ENCODE measurements around the gene PHKG1. TPM values are rescaled to one million over a fixed set of nuclear protein-coding genes. Genes with fewer than 3 reads are reported as not detected.
"Not testable (repeated sequence)": the region's sequence is repeated elsewhere in the genome, so short reads cannot be mapped to it uniquely, and the experiment has no call there.

Gene PHKG1
- total RNA-seq, 1 donor from 2014 or later = 0.13 TPM

DNA sequence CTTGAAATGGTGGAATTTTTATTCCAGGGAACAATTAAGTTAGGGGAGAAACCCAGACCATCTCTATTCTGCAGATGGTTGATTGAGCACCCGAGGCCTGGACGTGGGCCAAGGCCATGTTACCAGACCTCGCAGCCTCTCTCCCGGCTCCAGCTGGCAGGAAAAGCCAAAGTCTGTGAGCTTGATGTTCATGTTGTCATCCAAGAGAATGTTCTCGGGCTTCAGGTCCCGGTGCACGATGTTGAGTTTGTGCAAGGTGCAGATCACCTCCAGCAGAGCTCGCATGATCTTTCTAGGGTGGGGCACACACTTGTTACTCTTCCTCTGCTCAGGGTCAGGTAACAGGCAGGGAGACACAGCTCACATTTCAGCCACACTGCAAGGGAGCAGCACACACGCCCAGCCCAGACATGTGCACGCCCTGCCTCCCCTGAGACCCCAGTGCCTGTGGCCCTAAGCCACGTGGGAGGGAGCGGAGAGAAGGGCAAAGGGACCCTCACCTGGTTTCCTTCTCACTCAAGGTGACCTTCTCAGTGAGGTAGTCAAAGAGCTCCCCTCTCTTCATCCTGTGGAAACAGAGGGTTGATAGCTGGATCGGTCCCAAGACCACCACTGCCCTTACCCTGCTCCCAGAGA lies 9.5 kb downstream of the PHKG1 start:
- DNase-seq (ENCODE audit: low read depth in 2 of 2) = peak in 1 of 2 donors; percentile 73

DNA sequence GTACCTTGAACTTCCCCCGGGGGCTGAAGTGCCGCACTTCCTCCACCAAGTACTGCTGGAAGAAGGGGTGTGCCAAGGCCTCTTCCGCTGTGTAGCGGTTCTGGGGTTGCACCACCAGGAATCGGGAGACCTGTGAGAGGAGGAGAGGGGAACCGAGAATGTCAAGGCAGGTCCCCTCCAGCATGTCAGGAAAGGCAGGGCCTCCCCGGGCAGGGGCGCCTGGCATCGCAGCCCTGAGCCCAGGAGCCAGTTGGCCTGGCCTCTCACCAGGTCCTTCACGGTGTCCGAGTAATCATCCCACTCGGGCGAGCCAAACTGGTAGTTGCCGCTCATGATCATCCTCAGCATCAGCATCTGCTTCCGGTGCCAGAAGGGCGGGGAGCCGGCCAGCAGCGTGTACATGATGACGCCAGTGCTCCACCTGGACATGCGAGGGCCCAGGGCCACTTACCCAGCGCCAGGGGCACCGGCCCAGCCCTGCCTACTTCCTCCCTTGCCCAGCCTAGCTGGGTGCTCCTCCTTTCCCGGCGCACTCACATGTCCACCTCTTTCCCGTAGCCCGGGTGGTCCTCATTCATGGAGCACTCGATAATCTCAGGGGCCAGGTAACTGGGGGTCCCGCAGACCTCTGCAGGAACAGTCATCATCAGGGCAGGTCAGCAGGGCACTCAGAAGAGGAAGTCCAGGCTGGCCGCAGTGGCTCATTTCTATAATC lies 11.0 kb downstream of the PHKG1 start:
- no peak for DNase-seq (ENCODE audit: low read depth in 2 of 2)

DNA sequence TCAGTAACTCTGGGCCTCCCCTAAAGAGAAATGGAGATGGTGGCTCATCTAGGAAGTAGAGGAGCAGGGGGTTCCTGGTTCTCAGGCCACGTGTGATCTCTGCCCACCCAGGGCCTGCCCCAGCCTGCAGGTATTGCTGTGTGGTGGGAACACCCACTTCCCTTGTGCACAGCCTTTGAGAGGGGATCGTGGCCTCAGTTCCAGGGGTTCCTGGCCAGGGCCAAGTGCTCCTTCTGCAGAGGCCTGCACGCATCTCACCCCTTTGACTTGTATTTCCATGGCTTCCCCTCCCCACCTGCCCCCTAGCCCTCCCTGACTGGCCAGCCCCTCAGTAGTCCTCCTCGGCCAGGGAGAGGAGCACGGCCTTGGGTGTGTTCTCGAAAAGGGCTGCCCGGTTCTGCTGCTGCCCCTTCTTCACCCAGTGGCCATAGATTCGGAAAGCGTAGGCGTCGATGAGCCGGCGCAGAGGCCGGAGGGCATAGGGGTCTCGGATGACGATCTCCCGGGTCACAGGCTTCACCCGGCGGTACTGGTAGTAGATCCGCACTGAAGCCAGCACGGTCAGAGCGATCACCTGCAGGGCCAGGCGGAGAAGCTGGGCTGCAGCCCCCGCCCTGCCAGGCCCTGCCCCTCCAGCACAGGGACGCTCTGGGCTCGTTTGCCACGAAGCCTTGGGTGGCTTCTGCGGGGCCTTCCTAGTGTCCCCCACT lies 11.9 kb downstream of the PHKG1 start:
- DNase-seq (ENCODE audit: low read depth in 2 of 2) = not testable (repeated sequence)

DNA sequence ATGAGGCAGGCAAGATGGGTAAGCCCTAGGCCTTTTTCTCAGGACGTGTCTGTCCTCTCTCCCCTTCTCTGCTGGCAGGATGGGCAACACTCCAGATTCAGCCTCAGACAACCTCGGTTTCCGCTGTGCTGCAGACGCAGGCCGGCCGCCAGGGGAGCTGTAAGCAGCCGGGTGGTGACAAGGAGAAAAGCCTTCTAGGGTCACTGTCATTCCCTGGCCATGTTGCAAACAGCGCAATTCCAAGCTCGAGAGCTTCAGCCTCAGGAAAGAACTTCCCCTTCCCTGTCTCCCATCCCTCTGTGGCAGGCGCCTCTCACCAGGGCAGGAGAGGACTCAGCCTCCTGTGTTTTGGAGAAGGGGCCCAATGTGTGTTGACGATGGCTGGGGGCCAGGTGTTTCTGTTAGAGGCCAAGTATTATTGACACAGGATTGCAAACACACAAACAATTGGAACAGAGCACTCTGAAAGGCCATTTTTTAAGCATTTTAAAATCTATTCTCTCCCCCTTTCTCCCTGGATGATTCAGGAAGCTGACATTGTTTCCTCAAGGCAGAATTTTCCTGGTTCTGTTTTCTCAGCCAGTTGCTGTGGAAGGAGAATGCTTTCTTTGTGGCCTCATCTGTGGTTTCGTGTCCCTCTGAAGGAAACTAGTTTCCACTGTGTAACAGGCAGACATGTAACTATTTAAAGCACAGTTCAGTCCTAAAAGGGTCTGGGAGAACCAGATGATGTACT lies 13.1 kb downstream of the PHKG1 start:
- peak; percentile 29 to 90 for DNase-seq (ENCODE audit: low read depth in 2 of 2)

DNA sequence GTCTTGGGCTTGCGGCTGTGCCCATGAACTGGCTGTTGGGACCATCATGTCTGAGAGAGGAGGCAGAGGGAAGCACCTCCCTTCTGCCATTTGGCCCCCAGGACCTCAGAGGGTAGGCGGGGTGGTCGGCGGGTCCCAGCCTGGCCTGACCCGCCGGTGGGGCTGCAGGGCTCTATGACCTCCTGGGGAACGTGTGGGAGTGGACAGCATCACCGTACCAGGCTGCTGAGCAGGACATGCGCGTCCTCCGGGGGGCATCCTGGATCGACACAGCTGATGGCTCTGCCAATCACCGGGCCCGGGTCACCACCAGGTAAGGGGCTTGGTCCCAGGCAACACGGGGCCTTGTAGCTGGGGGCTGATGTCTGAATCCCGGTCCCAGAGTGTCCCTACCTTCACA lies 14.6 kb downstream of the PHKG1 start:
- DNase-seq (ENCODE audit: low read depth in 2 of 2) = no peak

DNA sequence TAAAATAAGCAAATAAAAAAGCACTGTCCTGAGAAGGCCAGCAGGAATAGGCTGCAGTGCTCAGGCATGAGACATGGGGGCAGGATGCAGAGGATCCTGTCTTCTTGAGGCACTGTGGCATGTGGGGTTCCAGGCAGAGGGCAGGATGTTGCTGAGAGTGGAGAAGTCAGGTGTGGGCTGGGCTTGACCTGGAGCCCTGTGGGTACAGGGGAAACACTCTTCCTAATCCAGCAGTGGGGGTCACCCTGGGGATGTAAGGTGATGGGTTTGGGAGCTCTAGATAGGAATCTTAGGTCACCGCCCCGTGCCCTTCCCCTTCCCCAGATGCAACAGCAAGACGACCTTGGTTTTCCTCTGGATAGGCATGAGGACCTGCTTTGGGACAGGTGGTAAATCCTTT lies 15.1 kb downstream of the PHKG1 start:
- DNase-seq (ENCODE audit: low read depth in 2 of 2) = no peak

DNA sequence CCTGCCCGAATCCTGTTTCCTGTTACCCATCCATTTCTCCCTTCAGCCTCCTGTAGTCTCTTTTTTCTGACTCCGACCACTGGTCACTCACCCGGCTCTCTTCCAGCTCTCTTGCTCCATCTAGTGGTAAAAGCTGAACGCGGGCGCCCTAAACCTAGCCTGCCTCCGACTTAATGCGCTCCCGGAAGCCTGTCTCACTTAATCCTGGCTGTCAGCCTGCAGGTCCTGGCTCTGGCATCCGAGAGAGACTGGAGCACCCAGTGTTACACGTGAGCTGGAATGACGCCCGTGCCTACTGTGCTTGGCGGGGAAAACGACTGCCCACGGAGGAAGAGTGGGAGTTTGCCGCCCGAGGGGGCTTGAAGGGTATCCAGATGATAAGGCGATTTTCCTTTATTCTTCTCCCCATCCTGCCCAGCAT lies 18.4 kb downstream of the PHKG1 start:
- peak; percentile 81 to 90 for DNase-seq (ENCODE audit: low read depth in 2 of 2)

DNA sequence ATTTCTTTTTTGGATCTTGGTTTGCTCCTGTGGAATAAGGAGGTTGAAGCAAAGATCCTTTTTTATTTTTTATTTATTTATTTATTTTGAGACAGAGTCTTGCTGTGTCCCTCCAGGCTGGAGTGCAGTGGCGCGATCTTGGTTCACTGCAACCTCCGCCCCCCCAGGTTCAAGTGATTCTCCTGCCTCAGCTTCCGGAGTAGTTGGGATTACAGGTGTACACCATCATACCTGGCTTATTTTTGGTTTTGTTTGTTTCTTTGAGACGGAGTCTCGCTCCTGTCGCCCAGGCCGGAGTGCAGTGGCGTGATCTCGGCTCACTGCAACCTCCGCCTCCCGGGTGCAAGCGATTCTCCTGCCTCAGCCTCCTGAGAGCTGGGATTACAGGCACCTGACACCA lies 26.4 kb downstream of the PHKG1 start:
- DNase-seq (ENCODE audit: low read depth in 2 of 2) = not testable (repeated sequence)

DNA sequence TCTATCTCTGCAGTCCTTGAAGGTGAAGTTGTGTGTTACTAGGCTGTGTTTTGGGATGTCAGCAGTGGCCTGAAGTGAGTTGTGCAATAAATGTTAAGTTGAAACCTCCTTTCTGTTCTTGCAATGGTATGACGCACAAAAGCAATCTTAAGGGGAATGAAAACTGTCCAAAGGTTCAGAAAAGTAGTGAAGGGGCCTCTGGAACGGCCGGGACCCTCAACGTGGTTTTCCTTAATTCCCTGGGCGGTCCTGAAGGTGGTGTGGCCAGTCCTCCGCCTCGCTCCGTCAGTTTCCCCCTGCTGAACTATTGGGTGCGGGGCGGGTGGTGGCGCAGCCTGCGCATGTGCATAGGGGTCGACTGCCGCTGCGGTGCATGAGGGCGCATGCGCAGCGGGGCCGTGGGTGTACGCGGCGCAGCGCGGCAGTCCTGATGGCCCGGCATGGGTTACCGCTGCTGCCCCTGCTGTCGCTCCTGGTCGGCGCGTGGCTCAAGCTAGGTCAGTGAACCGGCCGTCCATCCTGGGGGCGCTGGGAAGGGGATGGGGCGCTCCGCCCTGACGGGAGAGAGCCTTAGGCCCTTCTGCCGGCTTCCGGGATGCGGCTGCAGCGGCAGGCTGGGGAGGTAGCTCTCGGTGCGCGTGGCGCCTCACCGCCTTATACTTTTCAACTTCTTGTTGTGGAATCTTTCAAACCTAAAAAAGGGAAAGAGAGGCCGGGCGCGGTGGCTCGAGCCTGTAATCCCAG lies 28.7 kb downstream of the PHKG1 start, which contains the start of gene SUMF2:
Gene SUMF2, plus strand, starts transcription at position 405 of the 744 bp plus-strand sequence. Its CDS starts 26 bp downstream, at position 431.
- DNase-seq (ENCODE audit: low read depth in 2 of 2) = peak; percentile 78 to 91

DNA sequence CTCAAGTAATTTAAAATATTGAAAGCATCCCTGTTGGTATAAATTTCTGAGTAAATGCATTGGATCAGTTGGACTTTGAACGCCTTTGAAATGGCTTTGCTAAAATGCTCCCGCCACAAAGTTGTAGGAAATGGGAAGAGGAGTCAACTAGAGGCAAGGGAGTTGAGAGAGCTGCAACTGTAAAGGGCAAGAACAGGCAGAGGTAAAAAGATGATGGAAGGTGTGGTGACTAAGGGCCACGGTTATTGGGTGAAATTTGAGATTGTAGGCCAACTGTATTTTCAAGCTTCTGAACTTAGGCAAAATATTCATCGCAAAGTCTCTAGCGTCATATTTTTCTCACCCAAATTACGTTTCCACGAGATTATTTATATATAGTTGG lies 29.3 kb downstream of the PHKG1 start:
- DNase-seq (ENCODE audit: low read depth in 2 of 2) = no peak

DNA sequence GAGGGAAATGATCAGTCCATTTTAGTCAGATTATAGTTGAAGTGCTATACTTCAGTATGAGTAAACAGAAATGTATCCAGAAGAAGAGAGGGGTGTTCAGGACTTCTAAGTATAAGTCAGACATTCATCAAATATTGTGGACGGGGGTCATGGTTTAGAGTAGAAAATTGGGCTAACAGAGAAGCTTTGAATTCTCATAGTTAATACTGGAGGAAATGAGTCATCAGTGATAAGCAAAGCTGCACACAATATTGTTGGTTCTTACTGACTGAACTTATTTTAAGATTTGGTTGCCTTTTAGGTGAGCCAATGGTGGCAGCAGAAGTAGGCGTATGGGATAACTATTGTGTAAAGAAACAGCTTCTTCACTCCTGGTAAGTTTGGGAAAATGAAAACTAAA lies 30.4 kb downstream of the PHKG1 start:
- peak in 1 of 2 donors; percentile 64 for DNase-seq (ENCODE audit: low read depth in 2 of 2)

DNA sequence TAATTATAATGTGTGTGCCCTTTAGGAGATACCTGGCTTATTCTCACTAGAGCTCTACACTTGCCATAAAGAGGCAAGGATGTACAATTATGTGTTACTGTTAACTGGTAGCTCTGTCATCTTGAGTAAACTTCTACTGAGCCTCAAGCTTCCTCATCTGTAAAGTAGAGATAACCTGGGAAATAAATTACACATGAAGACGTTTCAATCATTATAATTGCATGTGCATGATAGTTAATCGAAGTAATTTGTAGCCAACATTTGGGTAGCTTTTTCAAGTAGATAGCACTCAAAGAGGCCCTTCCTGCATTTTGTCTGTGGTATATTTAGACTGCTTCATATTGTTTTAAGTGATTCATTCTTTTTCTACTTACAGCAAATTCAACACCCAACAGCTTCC lies 38.8 kb downstream of the PHKG1 start:
- DNase-seq (ENCODE audit: low read depth in 2 of 2) = no peak

DNA sequence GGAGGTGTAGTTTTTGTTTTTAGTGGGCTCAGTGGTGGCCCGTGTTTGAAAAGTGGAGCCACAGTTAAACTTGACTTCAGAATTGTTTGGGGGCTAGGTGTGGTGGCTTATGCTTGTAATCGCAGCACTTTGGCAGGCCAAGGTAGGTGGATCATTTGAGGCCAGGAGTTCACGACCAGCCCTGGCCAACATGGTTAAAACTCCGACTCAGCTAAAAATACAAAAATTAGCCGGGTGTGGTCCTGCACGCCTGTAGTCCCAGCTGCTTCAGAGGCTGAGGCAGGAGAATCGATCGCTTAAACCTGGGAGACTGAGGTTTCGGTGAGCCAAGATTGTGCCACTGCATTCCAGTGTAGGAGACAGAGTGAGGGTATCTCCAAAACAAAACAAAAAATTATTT lies 39.4 kb downstream of the PHKG1 start:
- no peak for DNase-seq (ENCODE audit: low read depth in 2 of 2)

DNA sequence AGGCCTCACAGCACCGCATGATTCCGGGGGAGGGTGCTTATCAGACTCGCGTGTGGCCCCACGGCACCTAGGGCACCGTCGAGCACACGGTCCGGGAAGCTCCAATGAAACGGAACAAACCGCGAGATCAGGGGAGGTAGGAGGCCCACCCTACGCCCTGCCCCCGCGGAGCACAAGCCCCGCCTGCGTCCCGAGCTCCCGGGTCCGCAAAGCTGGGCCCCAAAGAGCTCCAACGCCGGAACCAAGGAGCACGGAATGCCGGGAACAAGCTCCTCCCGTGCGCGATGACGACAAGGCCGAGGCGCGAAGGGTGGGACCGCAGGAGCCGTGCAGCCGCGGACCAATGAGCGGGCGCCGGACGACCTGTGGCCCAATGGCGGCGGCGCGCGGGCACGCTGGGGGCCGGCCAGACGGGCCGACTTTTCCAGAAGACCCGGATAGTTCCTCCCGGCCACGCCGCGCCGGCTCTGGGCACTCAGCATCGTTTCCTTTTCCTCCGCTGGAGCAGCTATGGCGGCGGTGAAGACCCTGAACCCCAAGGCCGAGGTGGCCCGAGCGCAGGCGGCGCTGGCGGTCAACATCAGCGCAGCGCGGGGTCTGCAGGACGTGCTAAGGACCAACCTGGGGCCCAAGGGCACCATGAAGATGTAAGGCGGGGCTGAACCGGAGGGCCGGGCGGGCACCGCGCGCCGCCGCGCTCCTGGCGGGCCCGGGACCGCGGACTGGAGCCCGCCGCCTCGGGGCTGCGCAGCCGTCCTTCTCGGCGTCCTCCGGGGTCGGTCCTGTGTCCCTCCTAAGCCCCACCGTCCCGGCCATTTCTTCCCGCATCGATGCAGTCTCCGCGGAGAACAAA lies 41.2 kb downstream of the PHKG1 start, which contains the start of the genes CCT6A and PSPH:
Gene CCT6A, plus strand, starts transcription at position 427 of the 853 bp plus-strand sequence. Its CDS starts 84 bp downstream, at position 511.
Gene PSPH, minus strand, starts transcription at position 106 of the 853 bp plus-strand sequence. CDS start 30,232 bp downstream, outside the sequence.
- DNase-seq (ENCODE audit: low read depth in 2 of 2) = peak; percentile 95 to 99

DNA sequence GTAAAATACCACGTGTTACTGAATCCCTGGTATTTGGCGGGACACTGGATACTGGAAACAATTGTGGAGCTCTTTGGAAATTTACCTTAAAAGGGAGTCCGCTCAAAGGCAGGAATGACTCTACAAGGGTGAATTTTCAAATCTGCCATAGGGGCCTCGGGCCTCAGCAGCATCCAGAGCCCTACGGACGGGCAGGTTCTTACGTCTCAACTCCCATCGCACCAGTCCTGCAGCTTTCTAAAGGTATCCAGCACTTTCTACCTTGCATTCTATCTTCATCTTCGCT lies 41.8 kb downstream of the PHKG1 start:
- no peak for DNase-seq (ENCODE audit: low read depth in 2 of 2)

DNA sequence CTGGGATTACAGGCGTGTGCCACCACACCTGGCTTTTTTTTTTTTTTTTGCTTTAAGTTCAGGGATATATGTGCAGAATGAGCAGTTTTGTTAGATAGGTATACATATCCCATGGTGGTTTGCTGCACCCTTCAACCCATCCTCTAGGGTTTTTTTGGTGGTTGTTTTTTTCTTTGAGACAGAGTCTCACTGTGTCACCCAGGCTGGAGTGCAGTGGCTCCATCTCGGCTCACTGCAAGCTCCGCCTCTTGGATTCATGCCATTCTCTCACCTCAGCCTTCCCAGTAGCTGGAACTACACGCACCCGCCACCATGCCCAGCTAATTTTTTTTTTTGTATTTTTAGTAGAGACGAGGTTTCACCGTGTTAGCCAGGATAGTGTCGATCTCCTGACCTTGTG lies 44.0 kb downstream of the PHKG1 start:
- DNase-seq (ENCODE audit: low read depth in 2 of 2) = peak in 1 of 2 donors; percentile 34

DNA sequence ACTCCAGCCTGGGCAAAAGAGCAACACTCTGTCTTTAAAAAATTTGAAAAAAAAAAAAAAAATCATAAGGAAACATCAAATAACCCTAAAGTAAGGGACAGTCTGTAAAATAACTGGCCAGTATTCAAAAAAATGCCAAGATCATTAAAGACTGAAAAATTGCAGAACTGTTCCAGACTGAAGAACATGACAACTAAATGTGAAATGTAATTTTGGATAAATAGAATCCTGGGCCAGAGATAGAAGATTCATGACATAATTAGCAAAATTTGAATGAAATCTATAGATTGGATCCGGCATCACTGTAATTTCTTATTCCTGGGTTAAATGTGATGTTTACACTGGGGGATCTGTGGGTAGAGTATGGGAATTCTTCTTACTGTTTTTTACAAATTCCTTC lies 44.5 kb downstream of the PHKG1 start:
- DNase-seq (ENCODE audit: low read depth in 2 of 2) = no peak

DNA sequence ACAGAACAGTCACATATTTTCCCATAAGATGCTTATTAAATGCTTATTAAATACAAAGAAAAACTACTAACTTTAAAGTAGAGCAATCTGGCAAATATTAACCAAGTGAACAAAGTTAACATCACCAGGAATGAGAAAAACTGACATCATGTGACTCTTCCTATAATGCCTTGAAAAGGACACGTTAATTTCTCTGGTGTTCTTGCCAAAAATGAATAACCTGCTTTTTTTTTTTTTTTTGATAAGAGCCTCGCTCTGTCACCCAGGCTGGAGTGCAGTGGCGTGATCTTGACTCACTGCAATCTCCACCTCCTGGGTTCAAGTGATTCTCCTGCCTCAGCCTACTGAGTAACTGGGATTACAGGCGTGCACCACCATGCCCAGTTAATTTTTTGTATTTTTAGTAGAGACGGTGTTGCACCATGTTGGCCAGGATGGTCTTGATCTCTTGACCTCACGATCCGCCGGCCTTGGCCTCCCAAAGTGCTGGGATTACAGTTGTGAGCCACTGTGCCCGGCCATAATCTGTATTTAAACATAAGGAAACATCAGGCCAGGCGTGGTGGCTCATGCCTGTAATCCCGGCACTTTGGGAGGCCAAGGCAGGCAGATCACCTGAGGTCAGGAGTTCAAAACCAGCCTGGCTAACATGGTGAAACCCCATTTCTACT lies 45.2 kb downstream of the PHKG1 start:
- peak in 1 of 2 donors; percentile 6 for DNase-seq (ENCODE audit: low read depth in 2 of 2)

DNA sequence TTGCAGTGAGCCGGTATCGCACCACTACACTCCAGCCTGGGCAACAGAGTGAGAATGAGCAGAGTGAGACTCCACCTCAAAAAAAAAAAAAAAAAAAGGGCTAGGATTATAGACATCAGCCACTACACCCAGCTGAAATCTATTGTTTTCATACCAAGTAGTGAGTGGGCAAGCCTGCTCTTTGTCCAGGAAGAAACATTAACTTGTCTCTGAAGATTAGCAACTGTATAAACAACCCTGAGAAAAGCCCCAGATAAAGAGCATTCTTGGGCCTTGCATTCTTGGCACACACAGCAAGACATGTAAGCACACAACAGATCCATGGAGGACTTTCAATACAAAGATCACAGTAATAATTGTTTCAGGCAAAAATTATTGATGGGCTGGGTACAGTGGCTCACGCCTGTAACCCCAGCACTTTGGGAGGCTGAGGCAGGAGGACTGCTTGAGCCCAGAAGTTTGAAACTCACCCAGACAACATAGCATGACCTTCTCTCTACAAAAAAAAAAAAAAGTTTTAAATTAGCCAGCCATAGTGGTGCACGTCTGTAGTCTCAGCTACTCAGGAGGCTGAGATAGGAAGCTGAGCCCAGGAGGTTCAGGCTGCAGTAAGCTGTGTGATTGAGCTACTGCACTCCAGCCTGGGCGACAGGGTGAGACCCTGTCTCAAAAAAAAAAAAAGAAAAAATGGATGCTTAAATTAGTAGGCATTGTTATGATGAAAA lies 45.9 kb downstream of the PHKG1 start:
- DNase-seq (ENCODE audit: low read depth in 2 of 2) = peak in 1 of 2 donors; percentile 93
